Naive thymus-derived CD8-positive, alpha-beta T cell (primary cell): ENCODE measurements around the gene ZNF460. TPM values are rescaled to one million over a fixed set of nuclear protein-coding genes. Genes with fewer than 3 reads are reported as not detected.

ENCODE experiments used
- ATAC-seq, 2 donors: fragments of 150-1000 bp; cut with Tn5 transposase in 1 of 2; sonication (Bioruptor Pico), chemical (Tn5 transposase) in 1 of 2; 1 replicate in 1 of 2; 2 replicates in 1 of 2; pipeline ENCODE4 v1.10.0; 2021; ENCODE audit warnings: mild to moderate bottlenecking in 2 of 2, moderate library complexity in 2 of 2
- POLR2A ChIA-PET: fragments of 350-600 bp; sonication (Branson Sonifier 250); formaldehyde crosslinking; loops from one replicate; lab custom pipeline; 2021; ENCODE audit warnings: antibody characterized with exemption; lab: Charles Lee
- DNase-seq, 10 donors: peaks; one replicate each; pipeline versions ENCODE4 v3.0.0 to v3.0.0-alpha.2; 2020 to 2022
- H3K27ac Mint-ChIP-seq, 10 donors: one replicate each; pipeline ENCODE4 v1.8.0; 2020 to 2022; ENCODE audit warnings: mild to moderate bottlenecking in 10 of 10, mixed read lengths in 10 of 10, moderate library complexity in 4 of 10, inconsistent platforms in 1 of 10
- H3K27me3 Mint-ChIP-seq, 5 donors: one replicate each; pipeline ENCODE4 v1.8.0; 2021 to 2022; ENCODE audit warnings: mixed read lengths in 5 of 5
- H3K36me3 Mint-ChIP-seq, 3 donors: one replicate each; pipeline ENCODE4 v1.8.0; 2020 to 2022; ENCODE audit warnings: mixed read lengths in 3 of 3, mild to moderate bottlenecking in 2 of 3, inconsistent platforms in 1 of 3
- H3K4me1 Mint-ChIP-seq, 4 donors: one replicate each; pipeline ENCODE4 v1.8.0; 2021 to 2022; ENCODE audit warnings: mixed read lengths in 4 of 4
- H3K4me3 Mint-ChIP-seq, 10 donors: one replicate each; pipeline ENCODE4 v1.8.0; 2020 to 2022; ENCODE audit warnings: mild to moderate bottlenecking in 10 of 10, mixed read lengths in 10 of 10, moderate library complexity in 6 of 10, inconsistent platforms in 1 of 10
- H3K9me3 Mint-ChIP-seq, 9 donors: one replicate each; pipeline ENCODE4 v1.8.0; 2020 to 2022; ENCODE audit warnings: mixed read lengths in 9 of 9, mild to moderate bottlenecking in 3 of 9, inconsistent platforms in 1 of 9, moderate library complexity in 1 of 9
- polyA plus RNA-seq, 3 donors: library from polyadenylated mRNA; unstranded; fragments of 300-500 nt; fragmentation: Illumina TruSeq; gene quantifications; one replicate each; pipeline ENCODE4 v1.2.3, GENCODE V29; 2021
- total RNA-seq, 8 experiments: library from RNA in 2 of 8; stranded (reverse) in 2 of 8; gene quantifications; one replicate each; pipeline ENCODE4 v1.2.3 and lab custom pipeline; 2021 to 2026

ZNF460 gene
- total and polyA plus RNA-seq, 5 experiments from 2014 or later = 5.4 to 85.3 (median 9.4) TPM

DNA sequence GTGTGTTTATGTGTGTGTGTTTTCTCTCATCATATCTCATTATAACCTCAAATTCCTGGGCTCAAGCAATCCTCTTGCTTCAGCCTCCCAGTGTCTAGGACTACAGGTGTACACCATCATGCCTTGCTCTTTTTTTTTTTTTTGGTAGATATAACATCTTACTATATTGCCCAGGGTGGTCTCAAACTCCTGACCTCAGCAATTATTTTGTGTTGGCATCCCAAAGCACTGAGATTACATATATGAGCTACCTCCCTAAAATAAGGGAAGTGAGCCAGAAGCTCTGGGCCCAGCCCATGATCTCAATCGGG is 39.5 kb downstream of the ZNF460 start:
- DNase-seq (no peak), ATAC-seq (peak in 1 of 2 donors; percentile 3)
- peaks cover 18 to 34% (median 24%) of the 10 kb centered on the region in 5 donors for H3K27me3 Mint-ChIP-seq
- H3K27ac Mint-ChIP-seq = peak overlapping the region; percentile 94 to 98 (median 98)
- H3K4me1 Mint-ChIP-seq = peaks cover 15 to 32% (median 28%) of the 10 kb centered on the region in 4 donors
- H3K36me3 Mint-ChIP-seq = peaks cover 29 to 56% (median 42%) of the 10 kb centered on the region in 3 donors
- peak overlapping the region; percentile 89 to 98 (median 95) for H3K4me3 Mint-ChIP-seq
- POLR2A ChIA-PET = interaction anchor here (0.5 to 1.1 kb wide), 2 partner anchors 17 to 739 kb away, joined by 3 to 6 read pairs; partner anchors contain the start of gene ZNF135
- H3K9me3 Mint-ChIP-seq = peaks cover 17 to 83% (median 42%) of the 10 kb centered on the region in 9 donors

DNA sequence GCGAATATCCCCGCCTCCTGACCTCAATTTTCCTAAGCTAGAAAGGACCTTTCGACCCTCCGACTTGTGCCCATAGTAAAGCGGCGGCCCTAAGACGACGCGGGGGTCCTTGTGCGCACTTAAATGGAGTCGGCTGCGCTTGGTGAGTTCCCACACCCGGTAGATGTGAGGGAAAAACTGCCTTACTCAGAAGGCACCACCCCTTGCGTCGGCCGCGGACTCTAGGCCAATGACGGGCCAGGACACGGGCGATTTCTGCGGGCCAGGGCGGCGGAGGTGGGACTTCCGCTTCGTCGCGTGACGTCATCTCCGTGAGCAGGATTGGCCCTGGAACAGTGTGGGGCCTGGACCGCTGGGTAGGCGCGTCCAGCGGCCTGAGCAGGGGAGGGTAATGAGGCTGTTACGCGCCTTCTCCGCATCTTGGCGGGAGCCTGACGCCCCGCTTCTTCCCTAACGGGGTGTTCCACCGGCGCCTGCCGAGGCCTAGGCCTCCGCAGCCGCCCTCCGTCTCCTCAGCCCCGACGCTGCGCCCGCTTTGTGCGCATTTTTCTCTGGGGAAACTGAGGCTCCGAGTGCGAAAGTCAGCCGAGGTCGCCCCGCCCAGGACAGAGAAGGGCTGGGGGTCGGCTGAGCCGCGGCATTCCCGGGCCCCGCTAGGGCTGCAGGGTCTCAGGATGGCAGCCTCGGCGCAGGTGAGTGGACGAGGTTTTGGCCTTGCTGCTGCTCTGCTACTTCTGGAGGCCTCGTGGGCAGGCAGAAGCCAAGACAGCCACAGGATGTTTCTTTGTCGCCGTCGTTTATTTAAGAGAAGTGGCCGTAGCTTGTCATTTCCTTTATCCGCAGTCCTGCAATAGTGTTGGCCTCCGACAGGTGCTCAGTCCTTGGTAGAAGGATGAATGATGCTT is 40.1 kb downstream of the ZNF460 start, which contains the start of gene ZNF543:
ZNF543 (plus strand) TSS at position 293 of the 905 bp plus-strand sequence; CDS start at position 675, 382 bp downstream.
- DNase-seq (peak; percentile 80 to 96 (median 88)), ATAC-seq (peak; percentile 95 to 96)
- peaks cover 17 to 83% (median 41%) of the 10 kb centered on the region in 9 donors for H3K9me3 Mint-ChIP-seq
- peaks cover 35 to 57% (median 42%) of the 10 kb centered on the region in 3 donors for H3K36me3 Mint-ChIP-seq
- H3K27ac Mint-ChIP-seq = peak within 1 kb of the TSS; percentile 94 to 98 (median 98)
- H3K4me3 Mint-ChIP-seq = peak within 1 kb of the TSS; percentile 89 to 98 (median 95)
- POLR2A ChIA-PET = interaction anchor here (0.5 to 1.1 kb wide), 3 partner anchors 18 to 738 kb away, joined by 3 to 6 read pairs (median 3); partner anchors contain the start of genes ZNF135 and ZNF304
- peaks cover 18 to 28% (median 21%) of the 10 kb centered on the region in 5 donors for H3K27me3 Mint-ChIP-seq
- peaks cover 15 to 32% (median 28%) of the 10 kb centered on the region in 4 donors for H3K4me1 Mint-ChIP-seq

DNA sequence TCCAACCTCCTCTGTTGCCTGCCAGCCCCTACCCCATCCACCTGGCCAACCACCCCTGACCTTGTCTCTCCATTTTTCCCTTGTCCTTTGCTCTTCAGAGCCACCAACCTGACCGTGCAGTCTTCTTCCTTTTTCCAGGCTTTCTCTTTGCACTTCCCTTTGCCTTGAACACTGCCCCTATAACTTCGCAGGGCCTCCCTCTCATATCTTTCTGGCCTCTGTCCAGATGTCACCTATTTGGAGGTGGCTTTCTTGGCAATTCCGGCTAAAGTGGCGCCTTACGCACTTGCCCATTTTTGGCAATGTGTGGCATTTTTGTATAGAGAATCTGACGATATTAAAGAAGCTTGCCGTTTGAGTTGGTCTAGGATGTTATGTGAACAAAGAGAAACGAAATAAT is 40.8 kb downstream of the ZNF460 start:
- H3K27me3 Mint-ChIP-seq = peaks cover 11 to 21% (median 16%) of the 10 kb centered on the region in 5 donors
- peaks cover 42 to 60% (median 42%) of the 10 kb centered on the region in 3 donors for H3K36me3 Mint-ChIP-seq
- peak overlapping the region; percentile 89 to 98 (median 95) for H3K4me3 Mint-ChIP-seq
- ATAC-seq (no peak), DNase-seq (no peak)
- peaks cover 15 to 32% (median 28%) of the 10 kb centered on the region in 4 donors for H3K4me1 Mint-ChIP-seq
- H3K9me3 Mint-ChIP-seq = peaks cover 11 to 83% (median 38%) of the 10 kb centered on the region in 9 donors
- POLR2A ChIA-PET = interaction anchor here (0.7 kb wide), 1 partner anchor 30 kb away, joined by 3 read pairs; the partner anchor contains the start of gene ZNF304
- H3K27ac Mint-ChIP-seq = peak overlapping the region; percentile 86 to 98 (median 98)

DNA sequence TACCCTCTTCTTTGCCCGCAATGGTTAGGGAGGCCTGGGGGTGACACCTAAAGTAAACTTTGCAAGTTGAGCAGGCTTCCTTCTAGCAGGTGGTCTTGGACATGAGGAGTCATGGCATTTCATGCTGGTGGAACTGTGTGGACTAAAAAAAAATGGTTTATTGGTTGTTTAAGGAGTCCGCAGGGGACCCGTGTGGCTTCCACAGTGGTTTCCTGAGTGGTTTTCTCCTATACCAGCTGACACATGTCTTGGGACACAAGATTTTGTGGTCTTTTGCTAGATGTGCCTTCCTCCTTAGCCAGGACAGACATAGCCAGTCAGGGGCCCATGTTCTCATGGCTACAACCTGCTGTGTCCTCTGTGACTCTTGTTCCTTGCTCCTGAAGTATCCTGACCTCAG is 41.5 kb downstream of the ZNF460 start:
- Mint-ChIP-seq H3K4me1 (peaks cover 15 to 32% (median 28%) of the 10 kb centered on the region in 4 donors), H3K36me3 (peaks cover 35 to 66% (median 48%) of the 10 kb centered on the region in 3 donors), H3K27ac (peak overlapping the region in 6 of 10 donors; percentile 38 to 98 (median 90)), H3K27me3 (peaks cover 10 to 15% (median 11%) of the 10 kb centered on the region in 5 donors), H3K4me3 (peak overlapping the region in 9 of 10 donors; percentile 47 to 98 (median 95)), H3K9me3 (peaks cover 5 to 83% (median 40%) of the 10 kb centered on the region in 9 donors)
- ATAC-seq (no peak), DNase-seq (no peak)
- POLR2A ChIA-PET = no interaction called here

DNA sequence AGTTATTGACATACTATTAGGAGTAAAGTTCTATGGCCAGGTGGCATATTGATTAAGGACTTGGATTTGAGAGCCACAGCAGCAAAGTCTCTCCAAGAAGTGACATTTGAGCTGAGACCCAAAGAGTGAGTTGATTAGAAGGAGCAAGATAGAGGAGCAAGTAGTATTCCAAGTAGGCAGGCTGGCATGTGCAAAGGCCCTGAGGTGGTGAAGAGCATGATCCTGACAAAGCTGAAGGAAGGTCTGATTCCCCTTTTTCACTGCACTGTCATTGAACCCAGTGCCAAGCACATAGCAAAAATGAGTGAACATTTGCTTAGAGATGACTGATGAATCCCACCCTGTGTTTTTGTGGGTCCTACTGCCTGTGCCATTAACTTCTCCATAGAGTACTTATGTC is 44.7 kb downstream of the ZNF460 start:
- no peak for DNase-seq
- Mint-ChIP-seq H3K4me3 (no peak overlapping the region), H3K36me3 (peaks cover 53 to 88% (median 77%) of the 10 kb centered on the region in 3 donors), H3K9me3 (peaks cover 0 to 93% (median 52%) of the 10 kb centered on the region in 9 donors), H3K27me3 (no peaks in the 10 kb centered on the region), H3K4me1 (peaks cover 11 to 27% (median 22%) of the 10 kb centered on the region in 4 donors), H3K27ac (no peak overlapping the region)
- no peak for ATAC-seq
- POLR2A ChIA-PET = no interaction called here

DNA sequence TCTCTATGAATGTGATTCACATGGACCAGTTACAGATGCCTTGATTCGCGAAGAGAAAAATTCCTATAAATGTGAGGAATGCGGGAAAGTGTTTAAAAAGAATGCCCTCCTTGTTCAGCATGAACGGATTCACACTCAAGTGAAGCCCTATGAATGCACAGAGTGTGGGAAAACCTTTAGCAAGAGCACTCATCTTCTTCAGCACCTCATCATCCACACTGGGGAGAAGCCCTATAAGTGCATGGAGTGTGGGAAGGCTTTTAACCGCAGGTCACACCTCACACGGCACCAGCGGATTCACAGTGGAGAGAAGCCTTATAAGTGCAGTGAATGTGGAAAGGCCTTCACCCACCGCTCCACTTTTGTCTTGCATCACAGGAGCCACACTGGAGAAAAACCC is 47.7 kb downstream of the ZNF460 start:
- peaks cover 0 to 98% (median 40%) of the 10 kb centered on the region in 9 donors for H3K9me3 Mint-ChIP-seq
- no peak overlapping the region for H3K27ac Mint-ChIP-seq
- peaks cover 0 to 3% (median 0%) of the 10 kb centered on the region in 4 donors for H3K4me1 Mint-ChIP-seq
- ATAC-seq (no peak), DNase-seq (no peak)
- POLR2A ChIA-PET = no interaction called here
- no peaks in the 10 kb centered on the region for H3K27me3 Mint-ChIP-seq
- H3K36me3 Mint-ChIP-seq = peaks cover 38 to 86% (median 71%) of the 10 kb centered on the region in 3 donors
- H3K4me3 Mint-ChIP-seq = no peak overlapping the region

DNA sequence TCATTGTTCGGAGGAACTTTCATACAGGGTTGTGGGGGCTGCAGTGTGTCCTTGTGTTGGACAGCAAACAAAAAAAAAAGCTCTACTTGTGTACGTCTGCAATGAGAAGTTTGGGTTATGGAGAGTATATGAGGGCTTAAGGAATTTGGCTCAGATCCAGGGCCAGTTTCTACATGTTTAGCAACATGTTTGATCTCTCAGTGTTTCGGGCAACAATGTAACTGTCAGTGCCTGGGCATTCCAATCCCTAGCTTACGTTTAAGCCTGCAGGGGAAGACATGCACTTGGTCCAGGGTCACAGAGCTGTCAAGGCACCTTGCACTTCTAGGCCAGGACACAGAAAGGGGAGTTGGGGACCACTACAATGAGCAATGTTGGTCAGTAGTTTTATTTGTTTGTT is 53.9 kb downstream of the ZNF460 start:
- Mint-ChIP-seq H3K27ac (no peak overlapping the region), H3K4me3 (no peak overlapping the region), H3K9me3 (peaks cover 0 to 86% (median 25%) of the 10 kb centered on the region in 9 donors), H3K36me3 (peaks cover 10 to 59% (median 32%) of the 10 kb centered on the region in 3 donors), H3K27me3 (no peaks in the 10 kb centered on the region), H3K4me1 (no peaks in the 10 kb centered on the region)
- POLR2A ChIA-PET = no interaction called here
- DNase-seq (no peak), ATAC-seq (no peak)

DNA sequence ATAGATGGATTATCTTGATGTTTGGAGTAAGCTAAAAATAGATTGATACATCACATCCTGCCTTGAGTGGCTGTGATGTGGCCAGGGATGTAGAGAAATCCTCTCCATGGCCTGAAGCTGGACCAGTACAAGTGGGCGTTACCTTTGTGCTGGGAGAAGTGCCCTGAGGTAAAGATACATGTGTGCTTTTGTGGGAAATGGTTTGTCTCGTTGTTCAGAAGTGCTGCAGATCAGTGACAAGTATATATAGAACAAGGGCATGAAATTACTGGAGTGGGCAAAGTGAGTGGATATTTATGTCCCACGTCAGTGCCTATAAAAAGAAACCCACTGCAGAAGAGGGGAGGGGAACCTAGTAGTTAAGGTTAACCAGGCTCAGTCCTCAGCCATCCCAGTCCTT is 58.6 kb downstream of the ZNF460 start:
- H3K27me3 Mint-ChIP-seq = no peaks in the 10 kb centered on the region
- H3K4me1 Mint-ChIP-seq = no peaks in the 10 kb centered on the region
- DNase-seq (no peak), ATAC-seq (no peak)
- H3K27ac Mint-ChIP-seq = no peak overlapping the region
- H3K4me3 Mint-ChIP-seq = no peak overlapping the region
- peaks cover 2 to 70% (median 23%) of the 10 kb centered on the region in 9 donors for H3K9me3 Mint-ChIP-seq
- POLR2A ChIA-PET = no interaction called here
- peaks cover 2 to 36% (median 34%) of the 10 kb centered on the region in 3 donors for H3K36me3 Mint-ChIP-seq

DNA sequence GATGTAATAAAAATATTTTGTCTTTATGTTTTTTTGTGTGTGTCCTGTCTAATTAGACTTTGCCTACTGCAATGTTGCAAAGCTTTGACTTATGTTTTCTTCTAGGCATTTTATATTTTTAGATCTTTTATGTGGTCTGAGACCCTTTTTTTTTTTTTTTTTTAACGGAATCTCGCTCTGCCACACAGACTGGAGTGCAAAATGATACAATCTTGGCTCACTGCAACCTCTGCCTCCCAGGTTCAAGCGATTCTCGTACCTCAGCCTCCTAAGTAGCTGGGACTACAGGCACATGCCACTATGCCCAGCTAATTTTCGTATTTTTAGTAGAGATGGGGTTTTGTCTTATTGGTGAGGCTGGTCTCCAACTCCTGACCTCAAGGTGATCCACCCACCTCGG is 62.3 kb downstream of the ZNF460 start:
- no peak for DNase-seq
- no peak for ATAC-seq
- H3K36me3 Mint-ChIP-seq = peaks cover 2 to 25% (median 24%) of the 10 kb centered on the region in 3 donors
- POLR2A ChIA-PET = no interaction called here
- no peaks in the 10 kb centered on the region for H3K4me1 Mint-ChIP-seq
- no peak overlapping the region for H3K4me3 Mint-ChIP-seq
- H3K27me3 Mint-ChIP-seq = peaks cover 0 to 6% (median 0%) of the 10 kb centered on the region in 5 donors
- H3K27ac Mint-ChIP-seq = no peak overlapping the region
- peaks cover 6 to 66% (median 26%) of the 10 kb centered on the region in 9 donors for H3K9me3 Mint-ChIP-seq

Other genes with a start within 250 kb of the ZNF460 start
- not detected for gene USP29, start 160.5 kb upstream of the ZNF460 start, total RNA-seq
- not detected for gene USP29, start 160.5 kb upstream of the ZNF460 start, polyA plus RNA-seq
- not detected for gene ZIM3, start 135.3 kb upstream of the ZNF460 start, total RNA-seq
- gene ZIM3, start 135.3 kb upstream of the ZNF460 start, polyA plus RNA-seq = not detected
- gene DUXA, start 113.0 kb upstream of the ZNF460 start, total RNA-seq = not detected
- not detected for gene DUXA, start 113.0 kb upstream of the ZNF460 start, polyA plus RNA-seq
- 10 to 100 TPM; 77.4 to 77.6 TPM for gene ZNF264, start 89.0 kb upstream of the ZNF460 start, total RNA-seq
- 10 to 100 TPM; 21.7 to 30.6 (median 29.2) TPM for gene ZNF264, start 89.0 kb upstream of the ZNF460 start, polyA plus RNA-seq
- 1 to 10 TPM; 1.0 to 2.0 TPM for gene AURKC, start 49.5 kb upstream of the ZNF460 start, total RNA-seq
- gene AURKC, start 49.5 kb upstream of the ZNF460 start, polyA plus RNA-seq = not detected
- gene ZNF805, start 39.9 kb upstream of the ZNF460 start, total RNA-seq = 10 to 100 TPM; 22.3 to 24.3 TPM
- gene ZNF805, start 39.9 kb upstream of the ZNF460 start, polyA plus RNA-seq = 1 to 10 TPM; 3.2 to 3.8 (median 3.6) TPM
- 10 to 100 TPM; 13.1 to 13.7 TPM for gene ZNF543, start 40.0 kb downstream of the ZNF460 start, total RNA-seq
- gene ZNF543, start 40.0 kb downstream of the ZNF460 start, polyA plus RNA-seq = 1 to 10 TPM in 2 of 3 donors, under 1 TPM in 1; 0.98 to 6.4 (median 2.7) TPM
- 10 to 100 TPM; 17.2 TPM for gene ZNF304, start 70.8 kb downstream of the ZNF460 start, total RNA-seq
- 1 to 10 TPM; 1.5 to 3.3 (median 1.7) TPM for gene ZNF304, start 70.8 kb downstream of the ZNF460 start, polyA plus RNA-seq
- gene TRAPPC2B, start 83.1 kb downstream of the ZNF460 start, total RNA-seq = 10 to 100 TPM; 12.2 to 15.6 TPM
- gene TRAPPC2B, start 83.1 kb downstream of the ZNF460 start, polyA plus RNA-seq = 10 to 100 TPM; 15.0 to 20.5 (median 19.1) TPM
- gene ZNF547, start 83.1 kb downstream of the ZNF460 start, total RNA-seq = 1 to 10 TPM; 7.3 to 7.4 TPM
- 1 to 10 TPM in 1 of 3 donors, under 1 TPM in 2; 0.28 to 1.2 (median 0.34) TPM for gene ZNF547, start 83.1 kb downstream of the ZNF460 start, polyA plus RNA-seq
- 10 to 100 TPM; 91.9 to 96.6 TPM for gene ZNF548, start 109.4 kb downstream of the ZNF460 start, total RNA-seq
- 10 to 100 TPM; 11.8 to 16.5 (median 12.2) TPM for gene ZNF548, start 109.4 kb downstream of the ZNF460 start, polyA plus RNA-seq
- gene ZNF17, start 130.7 kb downstream of the ZNF460 start, total RNA-seq = 10 to 100 TPM; 23.9 to 27.1 TPM
- gene ZNF17, start 130.7 kb downstream of the ZNF460 start, polyA plus RNA-seq = 1 to 10 TPM; 2.9 to 5.8 (median 4.5) TPM
- 10 to 100 TPM; 19.4 to 20.3 TPM for gene ZNF749, start 154.8 kb downstream of the ZNF460 start, total RNA-seq
- 10 to 100 TPM in 2 of 3 donors, 1 to 10 TPM in 1; 8.6 to 35.4 (median 22.2) TPM for gene ZNF749, start 154.8 kb downstream of the ZNF460 start, polyA plus RNA-seq
- 1 to 10 TPM; 1.4 to 2.2 TPM for gene VN1R1, start 176.7 kb downstream of the ZNF460 start, total RNA-seq
- under 1 TPM; 0.17 to 0.32 (median 0.20) TPM for gene VN1R1, start 176.7 kb downstream of the ZNF460 start, polyA plus RNA-seq
- gene ZNF772, start 197.1 kb downstream of the ZNF460 start, total RNA-seq = 10 to 100 TPM; 20.9 to 23.8 TPM
- 1 to 10 TPM; 2.6 to 3.4 (median 2.9) TPM for gene ZNF772, start 197.1 kb downstream of the ZNF460 start, polyA plus RNA-seq
- 10 to 100 TPM; 29.2 to 31.2 TPM for gene ZNF419, start 207.3 kb downstream of the ZNF460 start, total RNA-seq
- 10 to 100 TPM in 1 of 3 donors, 1 to 10 TPM in 2; 5.6 to 12.3 (median 5.8) TPM for gene ZNF419, start 207.3 kb downstream of the ZNF460 start, polyA plus RNA-seq
- 10 to 100 TPM; 25.2 to 30.9 TPM for gene ZNF773, start 219.5 kb downstream of the ZNF460 start, total RNA-seq
- gene ZNF773, start 219.5 kb downstream of the ZNF460 start, polyA plus RNA-seq = 10 to 100 TPM in 1 of 3 donors, 1 to 10 TPM in 2; 8.7 to 18.6 (median 8.9) TPM
- 10 to 100 TPM; 24.7 to 25.5 TPM for gene ZNF549, start 246.9 kb downstream of the ZNF460 start, total RNA-seq
- 1 to 10 TPM; 6.3 to 9.1 (median 8.6) TPM for gene ZNF549, start 246.9 kb downstream of the ZNF460 start, polyA plus RNA-seq